Measurements from ENCODE around the gene ZMYM5.
"Not testable (repeated sequence)": the region's sequence is repeated elsewhere in the genome, so short reads cannot be mapped to it uniquely, and the experiment has no call there.

The ZMYM5 gene

GRCh38 chr13:19863323-19864023, at the start of gene ZMYM5:
TSS of gene ZMYM5 (minus strand) at chr13:19863649. CDS start at chr13:19852180, 11,469 bp downstream.
- peak; percentile 93 to 97 (median 96) for DNase-seq

DNA sequence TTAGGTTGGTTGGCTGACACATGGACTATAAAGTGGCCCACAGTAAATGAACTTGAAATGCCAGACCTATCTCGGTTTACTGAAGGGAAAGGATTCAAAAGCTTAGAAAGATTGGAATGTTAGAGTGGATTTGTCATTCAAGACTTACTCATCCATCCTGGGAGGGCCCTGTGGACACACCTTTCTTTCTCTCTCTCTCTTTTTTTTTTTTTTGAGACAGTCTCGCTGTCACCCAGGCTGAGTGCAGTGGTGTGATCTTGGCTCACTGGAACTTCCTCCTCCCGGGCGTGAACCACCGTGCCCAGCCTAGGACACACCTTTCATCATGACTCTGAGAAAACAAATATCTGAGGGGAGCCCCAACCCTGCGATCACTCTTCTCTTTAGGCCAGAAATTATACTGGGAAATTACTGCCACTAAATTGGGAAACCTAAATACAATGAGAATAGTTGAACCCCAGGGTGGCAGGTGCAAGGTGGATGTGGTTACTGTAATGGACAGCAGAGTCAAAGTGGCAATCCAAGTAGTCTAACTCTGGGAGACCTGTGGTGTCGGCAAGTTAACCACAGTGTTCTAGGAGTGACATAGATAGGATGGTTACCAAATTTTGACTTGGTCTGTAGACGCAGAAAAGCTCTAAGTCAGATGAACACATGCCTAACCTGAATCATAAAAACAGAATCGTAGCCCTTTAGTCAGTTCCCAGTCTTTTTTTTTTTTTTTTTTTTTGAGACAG, 47.1 kb upstream of the ZMYM5 start:
- no peak for DNase-seq

DNA sequence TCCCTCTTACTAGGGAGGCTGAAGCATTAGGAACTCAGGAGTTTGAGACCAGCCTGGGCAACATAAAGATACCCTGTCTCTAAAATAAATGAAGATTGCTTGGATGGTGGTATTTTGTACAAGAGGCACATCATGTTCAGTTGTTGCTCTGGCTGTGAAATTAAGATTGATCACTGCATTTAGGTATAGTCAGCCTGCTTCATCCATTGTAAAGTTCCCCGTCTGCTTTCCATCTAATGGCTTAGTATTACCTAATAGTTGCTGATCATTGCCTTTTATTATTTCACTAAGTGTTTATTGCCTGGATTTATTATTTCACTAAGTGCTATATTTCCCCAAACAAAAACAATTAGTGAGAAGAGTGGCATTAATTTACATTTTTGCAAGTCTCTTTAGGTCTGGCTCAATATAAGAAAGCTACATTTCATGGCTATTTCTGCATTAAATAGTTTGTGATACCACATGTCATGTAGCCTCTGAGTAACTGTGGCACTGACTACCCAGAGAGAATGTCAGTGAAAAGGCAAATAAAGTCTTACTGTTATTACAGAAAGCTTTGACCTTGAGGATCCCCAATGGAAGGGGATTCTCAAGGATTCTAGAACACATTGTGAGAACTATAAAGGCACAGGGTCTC, 45.0 kb upstream of the ZMYM5 start:
- DNase-seq = no peak

DNA sequence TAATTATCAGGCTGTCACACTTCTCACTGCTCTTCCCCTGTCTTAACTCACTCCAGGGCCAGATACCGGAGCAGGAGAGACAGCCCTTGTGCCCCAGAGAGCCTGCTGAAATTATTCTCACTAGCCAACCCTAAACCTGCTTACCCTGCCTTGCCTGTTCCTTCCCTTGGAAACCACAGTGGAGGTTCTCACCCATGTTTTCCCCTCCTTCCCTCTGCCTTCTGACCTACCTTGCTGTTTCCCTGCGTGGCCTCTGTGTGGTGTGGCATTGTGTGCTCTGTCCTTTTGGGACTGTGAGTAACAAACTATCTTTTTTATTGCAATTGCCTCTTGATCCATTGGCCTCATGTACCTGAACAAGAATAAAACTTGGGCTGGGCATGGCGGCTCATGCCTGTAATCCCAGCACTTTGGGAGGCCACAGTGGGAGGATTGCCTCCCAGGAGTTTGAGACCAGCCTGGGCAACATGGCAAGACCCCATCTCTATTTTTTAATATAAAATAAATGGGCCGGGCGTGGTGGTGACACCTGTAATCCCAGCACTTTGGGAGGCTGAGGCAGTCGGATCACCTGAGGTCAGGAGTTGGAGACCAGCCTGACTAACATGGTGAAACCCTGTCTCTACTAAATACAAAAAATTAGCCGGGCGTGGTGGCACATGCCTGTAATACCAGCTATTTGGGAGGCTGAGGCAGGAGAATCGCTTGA, 42.2 kb upstream of the ZMYM5 start:
- not testable (repeated sequence) for DNase-seq

- no peak for DNase-seq
Measured at GRCh38 chr13:19890030-19890429, 26.6 kb upstream of the ZMYM5 start.

- DNase-seq = peak in 1 of 3 experiments; percentile 0
Measured at GRCh38 chr13:19888799-19889198, 25.4 kb upstream of the ZMYM5 start.

GRCh38 chr13:19882231-19882630, 18.8 kb upstream of the ZMYM5 start:
- no peak for DNase-seq

DNA sequence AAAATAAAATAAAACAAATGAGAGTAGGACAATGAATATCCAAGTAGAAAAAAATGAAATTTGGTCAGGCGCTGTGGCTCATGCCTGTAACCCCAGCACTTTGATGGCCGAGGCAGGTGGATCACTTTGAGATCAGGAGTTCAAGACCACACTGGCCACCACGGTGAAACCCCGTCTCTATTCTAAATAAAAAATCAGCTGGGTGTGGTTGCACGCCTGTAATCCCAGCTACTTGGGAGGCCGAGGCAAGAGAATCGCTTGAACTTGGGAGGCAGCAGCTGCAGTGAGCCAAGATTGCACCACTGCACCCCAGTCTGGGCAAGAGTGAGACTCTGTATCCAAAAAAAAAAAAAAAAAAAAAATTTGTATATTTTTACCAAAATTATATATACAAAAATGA, 18.2 kb upstream of the ZMYM5 start:
- no peak for DNase-seq

- DNase-seq = peak; percentile 72 to 85 (median 85)
Measured at GRCh38 chr13:19864746-19865309, 1.4 kb upstream of the ZMYM5 start.

DNA sequence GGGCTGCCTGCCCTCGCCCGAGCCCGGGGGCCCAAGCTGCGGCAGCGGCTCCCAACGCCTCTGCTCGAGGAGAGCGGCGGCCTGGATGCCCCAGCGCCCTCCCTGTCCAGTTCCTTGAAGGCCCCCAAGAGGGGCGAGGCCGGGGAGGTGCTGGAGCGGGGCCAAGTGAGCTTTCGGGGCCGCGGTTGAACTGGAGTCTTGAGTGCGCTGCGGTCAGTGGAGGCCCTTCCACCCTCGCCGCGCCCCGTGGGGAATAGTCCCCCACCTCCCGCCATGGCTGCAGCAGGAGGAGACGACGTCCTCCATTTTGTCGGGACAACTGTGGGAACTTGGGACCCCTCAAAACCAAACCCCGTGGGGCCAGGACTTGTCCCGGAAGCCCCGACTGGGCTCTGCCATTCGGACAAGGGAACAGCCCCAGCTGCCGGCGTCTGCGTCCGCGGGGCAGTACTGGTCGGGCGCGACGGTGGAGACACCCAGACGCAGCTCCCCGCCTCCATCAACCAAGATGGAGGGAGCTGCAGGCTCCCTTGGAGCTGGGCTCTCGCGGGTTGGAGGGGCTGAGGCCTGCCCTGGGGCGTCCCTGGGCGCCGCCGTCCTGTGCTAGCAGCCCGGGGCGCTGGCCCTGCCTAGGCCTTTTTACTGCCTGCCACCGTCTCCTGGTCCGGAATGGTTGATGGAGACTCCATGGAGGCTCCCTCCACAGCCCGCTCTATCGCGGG, 736 bp upstream of the ZMYM5 start:
- peak; percentile 62 to 87 (median 86) for DNase-seq

GRCh38 chr13:19862481-19863313, 752 bp downstream of the ZMYM5 start:
- peak; percentile 7 to 64 (median 57) for DNase-seq

DNA sequence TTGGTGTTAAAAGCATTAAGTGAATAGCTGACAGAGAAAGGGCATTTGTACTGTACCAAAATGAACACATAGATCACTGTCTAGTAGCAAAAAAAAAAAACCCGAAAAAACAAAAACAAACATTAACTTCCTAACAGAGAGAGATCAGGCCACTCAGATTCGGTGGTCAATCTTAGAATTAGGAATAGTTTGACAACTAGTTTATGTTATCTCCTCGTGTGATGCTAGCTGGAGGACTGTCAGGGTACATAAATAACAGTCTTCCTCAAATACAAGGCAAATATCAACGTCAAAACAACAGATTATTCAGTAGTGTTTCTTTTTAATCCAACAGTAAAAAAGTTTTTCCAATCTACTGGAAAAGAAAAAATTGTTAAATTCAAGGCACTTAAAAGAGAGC, 1.7 kb downstream of the ZMYM5 start:
- no peak for DNase-seq

GRCh38 chr13:19860884-19861655, 2.4 kb downstream of the ZMYM5 start:
- DNase-seq = no peak

- DNase-seq = not testable (repeated sequence)
Measured at GRCh38 chr13:19857637-19858036, 5.8 kb downstream of the ZMYM5 start.

DNA sequence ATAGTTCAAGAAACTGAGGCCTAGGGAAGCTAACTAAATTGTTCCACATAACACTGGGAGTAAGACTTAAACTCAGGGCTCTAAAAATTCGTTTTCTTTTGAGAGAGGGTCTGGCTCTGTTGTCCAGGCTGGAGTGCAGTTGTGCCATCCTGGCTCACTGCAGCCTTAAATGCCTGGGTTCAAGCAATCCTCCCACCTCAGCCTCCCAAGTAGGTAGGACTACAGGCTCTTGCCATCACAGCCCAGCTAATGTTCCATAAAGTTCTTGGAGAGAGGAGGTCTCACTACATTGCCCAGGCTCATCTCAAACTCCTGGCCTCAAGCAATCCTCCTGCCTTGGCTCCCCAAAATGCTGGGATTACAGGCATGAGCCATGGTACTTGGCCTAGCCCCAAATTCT, 10.7 kb downstream of the ZMYM5 start:
- DNase-seq = no peak

DNA sequence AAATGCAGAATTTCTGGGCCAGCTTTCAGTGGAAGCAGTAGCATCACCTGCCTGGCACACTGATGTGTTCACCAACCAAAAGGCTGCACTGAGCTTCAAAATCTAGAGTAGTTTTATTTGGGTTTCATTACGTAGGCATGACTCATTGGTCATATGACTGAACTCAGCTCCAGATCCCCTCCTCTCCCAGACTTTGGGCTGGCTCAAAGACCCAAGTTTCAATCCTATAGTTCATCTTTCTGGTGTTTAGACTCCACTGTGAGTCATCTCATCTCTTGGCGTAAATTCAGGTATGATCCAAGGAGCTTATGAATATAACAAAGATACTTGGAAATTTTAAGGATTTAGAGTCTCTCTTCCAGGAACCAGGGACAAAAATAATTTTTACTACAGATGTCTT, 17.7 kb downstream of the ZMYM5 start:
- DNase-seq = no peak

DNA sequence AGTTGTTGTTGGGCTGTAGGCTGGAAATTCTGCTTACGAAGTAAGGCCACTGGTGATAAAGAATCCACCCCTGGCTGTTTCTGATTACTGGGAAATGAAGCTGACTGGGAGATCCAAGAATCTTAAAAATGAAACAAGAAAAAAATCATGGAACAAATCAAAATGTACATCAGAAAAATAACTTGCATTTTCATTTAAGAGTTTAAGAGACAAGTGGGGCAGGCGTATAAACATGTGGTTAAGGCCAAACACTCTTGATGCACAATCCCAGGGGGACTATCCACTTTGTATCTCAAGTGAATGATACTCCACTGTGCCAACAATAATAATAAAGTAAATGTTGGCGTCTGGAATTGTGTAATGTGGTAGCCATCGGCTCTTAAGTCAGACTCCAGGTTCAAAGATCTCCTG, 24.6 kb downstream of the ZMYM5 start:
- DNase-seq = peak in 1 of 3 experiments; percentile 29

- no peak for DNase-seq
Measured at GRCh38 chr13:19836472-19836871, 27.0 kb downstream of the ZMYM5 start.

DNA sequence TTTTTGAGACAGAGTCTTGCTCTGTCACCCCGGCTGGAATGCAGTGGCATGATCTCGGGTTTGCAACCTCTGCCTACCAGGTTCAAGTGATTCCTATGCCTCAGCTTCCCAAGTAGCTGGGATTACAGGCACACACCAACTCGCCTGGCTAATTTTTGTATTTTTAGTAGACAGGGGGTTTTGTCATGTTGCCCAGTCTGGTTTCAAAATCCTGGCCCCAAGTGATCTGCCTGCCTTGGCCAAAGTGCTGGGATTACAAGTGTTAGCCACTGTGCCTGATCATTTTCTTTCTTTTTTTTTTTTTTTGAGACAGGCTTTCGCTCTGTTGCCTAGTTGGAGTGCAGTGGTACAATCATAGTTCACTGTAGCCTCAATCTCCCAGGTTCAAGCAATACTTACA, 28.7 kb downstream of the ZMYM5 start:
- no peak for DNase-seq

GRCh38 chr13:19822673-19823072, 40.8 kb downstream of the ZMYM5 start:
- DNase-seq = no peak

Measured in NCI-H1417 (cell line).